GM21360 (cell line): ENCODE results near the gene OR10AD1.

Experiments used
- ATAC-seq: cut with Tn5 transposase; IDR thresholded peaks from one replicate; pipeline ENCODE4 v1.9.1; 2021; ENCODE audit warnings: mild to moderate bottlenecking, moderate library complexity; ENCODE audit not compliant: unreplicated experiment

Gene OR10AD1

DNA sequence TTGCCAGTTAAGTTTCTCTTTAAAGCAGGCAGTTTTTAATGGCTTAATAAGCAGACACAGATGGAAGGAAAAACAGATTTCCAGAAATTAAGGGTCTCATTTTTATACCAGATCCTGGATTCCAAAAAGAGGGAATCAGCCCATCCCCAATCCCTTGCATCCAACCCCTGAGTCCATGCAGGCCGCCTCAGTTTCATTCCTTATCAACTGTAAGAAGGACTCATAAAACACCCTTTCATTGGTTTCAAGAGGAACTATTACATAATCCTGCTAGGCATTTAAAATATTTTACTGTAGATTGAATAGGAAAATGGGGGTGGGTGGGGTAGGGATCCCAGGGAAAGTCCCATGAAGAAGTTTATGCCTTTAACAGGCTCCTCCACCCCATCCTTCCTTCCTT is 10.2 kb downstream of the OR10AD1 start:
- no peak for ATAC-seq

DNA sequence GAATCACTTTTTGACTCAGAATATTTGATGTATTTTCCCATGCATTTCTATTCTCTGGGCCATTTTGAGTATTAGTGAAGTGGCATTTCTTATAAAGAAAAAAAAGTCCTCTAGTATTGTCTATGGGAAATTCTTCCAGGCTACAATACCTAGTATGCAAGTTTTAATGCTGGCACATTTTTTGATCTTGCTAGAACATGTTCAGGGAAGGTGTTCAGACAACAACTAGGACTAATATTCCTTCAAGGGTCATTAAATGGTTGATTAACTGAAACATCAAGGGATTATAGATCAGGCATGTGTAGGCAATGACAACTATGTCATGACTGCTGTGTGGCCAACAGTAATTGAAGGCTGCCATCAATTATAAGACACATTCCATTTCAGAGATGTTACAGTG is 12.0 kb downstream of the OR10AD1 start:
- ATAC-seq: no peak

DNA sequence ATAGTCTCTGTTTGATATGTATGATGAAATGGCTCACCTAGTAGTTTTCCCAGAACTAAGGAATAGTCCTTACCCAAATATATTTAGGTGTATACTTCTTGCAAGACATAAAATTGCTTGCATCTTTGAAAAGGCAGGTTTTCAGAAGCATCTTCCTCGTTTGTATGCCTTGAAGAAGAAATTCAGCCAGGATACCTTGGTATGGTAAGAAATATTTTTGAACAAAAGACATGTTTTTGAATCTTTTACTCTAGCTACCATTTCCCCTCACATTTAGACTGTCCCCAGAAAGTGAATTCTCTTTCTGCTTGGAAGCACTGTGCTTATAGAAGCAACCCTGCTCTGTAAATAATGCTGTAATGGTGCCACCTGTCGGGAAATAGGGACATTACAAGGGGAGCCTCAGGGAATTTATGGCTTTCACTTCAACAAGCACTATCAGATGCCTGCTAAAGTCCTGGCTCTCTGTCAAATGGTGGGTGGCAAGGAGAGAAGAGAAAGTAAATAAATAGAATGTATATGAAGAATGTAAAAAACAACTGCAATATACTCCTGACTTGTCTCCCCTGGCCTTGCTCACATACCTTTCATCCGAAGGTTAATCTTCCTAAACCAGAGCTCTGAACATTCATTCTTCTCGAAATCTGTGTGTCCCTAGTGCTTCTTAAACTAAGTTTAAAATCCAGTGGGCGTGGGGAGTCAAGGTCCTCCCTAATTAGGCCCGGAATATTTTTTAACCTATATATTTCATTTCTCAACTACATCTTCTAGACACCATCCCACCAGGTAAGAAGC is 13.6 kb downstream of the OR10AD1 start:
- ATAC-seq: no peak

DNA sequence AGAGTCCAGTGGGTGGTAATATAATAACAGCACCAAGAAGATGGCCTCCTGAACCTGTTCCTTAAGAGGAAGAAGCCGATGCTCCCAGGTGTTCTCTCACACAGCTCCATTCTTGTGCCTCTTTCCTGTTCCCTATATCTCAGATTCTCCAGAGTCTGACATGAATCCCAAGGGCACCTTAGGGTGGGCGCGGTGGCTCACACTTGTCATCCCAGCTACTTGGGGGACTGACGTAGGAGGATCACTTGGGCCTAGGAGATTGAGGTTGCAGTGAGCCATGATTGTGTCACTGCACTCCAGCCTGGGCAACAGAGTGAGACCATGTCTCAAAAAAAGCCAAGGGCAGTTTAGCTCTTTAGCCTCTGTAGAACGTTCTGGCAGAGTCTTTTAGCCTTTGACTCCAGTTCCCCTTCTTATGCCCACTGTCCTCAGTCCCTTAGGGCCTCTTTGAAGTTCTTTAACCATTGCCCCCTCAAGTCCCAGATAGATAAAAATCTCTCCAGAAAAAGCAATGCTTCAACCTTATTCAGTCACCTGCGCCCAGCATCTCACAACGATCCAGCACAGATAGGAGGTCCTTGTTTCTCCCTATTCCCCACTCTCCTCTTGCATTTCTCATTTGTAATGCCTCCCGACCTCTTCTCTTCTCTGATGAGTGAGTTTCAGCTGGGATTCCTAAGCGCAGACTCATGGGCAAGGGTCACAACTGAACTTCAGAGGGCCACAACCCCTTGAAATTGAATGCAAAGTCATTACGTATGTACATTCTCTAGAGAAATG is 15.0 kb downstream of the OR10AD1 start:
- no peak for ATAC-seq

DNA sequence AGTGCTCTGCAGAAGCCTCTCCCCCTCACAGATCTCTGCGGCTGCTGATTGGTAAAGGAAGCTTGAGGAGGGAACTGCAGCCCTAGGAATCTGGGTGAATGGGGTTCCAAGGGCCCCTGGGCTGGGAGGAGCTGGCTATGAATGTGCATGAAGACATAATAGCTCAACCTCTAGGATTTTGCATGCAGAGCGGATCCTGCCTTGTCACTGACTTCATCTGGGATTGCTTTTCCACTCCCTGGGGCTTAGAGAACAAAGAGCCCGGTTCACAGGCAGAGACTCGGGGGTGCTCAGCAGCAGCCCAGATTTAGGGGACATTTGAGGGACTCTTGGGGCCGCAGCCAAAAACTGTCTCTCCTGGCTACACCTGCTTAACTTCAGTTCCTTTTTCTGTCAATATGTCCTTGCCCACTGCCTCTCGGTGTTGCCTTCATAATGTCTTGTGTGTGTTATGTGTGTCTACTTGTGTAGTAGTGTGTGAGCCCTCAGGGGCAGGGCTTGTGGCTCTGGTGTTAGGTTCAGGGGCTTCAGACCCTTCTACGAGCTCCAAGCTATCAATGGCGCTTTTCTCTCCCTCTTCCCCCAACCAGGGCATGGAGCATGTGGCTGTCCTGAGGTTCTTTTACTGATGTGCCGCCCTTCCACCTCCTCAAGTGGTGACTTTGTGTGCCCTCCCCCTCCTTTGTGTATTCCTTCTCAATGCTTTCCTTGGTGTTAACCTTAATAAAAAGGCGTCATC is 17.7 kb downstream of the OR10AD1 start:
- ATAC-seq: no peak

DNA sequence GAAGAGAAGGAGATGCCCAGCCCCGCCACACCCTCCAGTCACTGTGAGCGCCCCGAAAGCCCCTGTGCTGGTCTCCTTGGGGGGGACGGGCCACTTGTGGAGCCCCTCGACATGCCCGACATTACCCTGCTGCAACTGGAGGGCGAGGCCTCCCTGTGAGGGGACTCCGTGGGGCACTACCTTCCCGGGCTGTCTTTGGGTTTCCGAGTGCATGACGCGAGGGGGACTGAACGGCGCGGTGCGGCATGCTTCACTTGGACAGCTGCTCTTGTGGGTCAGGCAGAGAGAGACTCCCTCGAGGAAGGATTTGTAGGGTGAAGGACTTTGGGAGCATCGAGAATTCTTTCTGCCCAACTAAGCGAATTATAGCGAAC is 18.6 kb downstream of the OR10AD1 start:
- ATAC-seq: no peak

DNA sequence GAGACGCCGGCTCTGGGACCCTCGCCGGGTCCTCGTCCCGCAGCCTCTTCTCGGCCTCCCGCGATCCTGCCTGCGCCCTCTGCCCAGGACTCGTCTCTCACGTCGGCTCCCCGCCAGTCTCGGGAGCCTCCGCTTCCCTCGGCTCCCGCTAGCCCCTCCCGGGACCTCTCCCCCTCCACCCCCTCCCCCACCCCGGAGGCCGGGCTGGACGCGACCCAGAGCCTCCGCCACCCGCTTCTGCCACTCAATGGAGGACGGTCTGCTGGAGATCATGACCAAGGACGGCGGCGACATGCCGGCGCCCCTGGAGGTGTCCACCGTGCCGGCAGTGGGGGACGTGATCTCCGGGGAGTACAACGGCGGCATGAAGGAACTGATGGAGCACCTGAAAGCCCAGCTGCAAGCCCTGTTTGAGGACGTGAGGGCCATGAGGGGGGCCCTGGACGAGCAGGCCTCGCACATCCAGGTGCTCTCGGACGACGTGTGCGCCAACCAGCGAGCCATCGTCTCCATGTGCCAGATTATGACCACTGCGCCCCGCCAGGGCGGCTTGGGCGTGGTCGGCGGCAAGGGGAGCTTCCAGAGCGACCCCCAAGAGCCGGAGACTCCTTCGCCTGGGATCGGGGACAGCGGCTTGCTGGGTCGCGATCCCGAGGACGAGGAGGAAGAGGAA is 19.1 kb downstream of the OR10AD1 start:
- no peak for ATAC-seq

DNA sequence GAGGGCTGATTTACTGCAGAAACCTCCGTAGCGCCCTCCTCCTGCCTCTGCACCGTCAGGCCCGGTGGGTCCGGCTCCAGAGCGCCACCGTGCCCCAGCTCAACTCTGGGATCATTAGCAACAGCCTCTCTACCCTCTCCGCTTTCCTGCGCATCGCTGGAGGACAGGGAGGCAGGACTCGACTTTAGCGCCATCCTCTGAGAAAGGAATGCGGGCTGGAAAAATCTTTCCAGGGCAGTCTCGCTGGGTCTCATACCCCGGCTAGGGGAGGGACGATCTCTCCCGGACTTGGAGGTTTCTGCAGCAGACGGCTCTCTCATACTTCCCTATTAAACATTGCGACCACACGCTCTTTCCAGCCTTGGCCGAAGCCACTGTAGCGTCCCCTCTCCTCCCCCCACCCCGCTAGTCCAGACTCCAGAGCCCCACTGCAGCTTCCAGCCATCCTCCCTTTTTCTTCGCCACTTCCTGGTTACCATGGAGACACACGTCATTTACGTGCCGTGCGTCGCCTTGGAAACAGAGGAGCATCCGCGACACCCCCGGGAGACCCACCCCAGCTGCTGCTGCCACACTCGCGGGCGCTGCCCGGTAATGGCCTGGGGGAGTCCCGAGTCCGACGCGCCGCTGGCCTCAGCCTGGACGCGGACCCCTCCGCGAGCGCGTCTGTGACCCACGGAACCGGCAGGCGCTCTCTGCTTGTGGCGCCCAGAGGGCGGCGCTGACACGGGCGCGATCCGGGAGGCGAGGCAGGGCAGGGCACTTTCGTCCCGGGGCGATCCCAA is 19.8 kb downstream of the OR10AD1 start, which contains the start of gene CCDC184:
Gene CCDC184 (plus strand): TSS at position 554 of the 785 bp plus-strand sequence. CDS start 479 bp downstream, outside the sequence.
- peak; percentile 48 for ATAC-seq

DNA sequence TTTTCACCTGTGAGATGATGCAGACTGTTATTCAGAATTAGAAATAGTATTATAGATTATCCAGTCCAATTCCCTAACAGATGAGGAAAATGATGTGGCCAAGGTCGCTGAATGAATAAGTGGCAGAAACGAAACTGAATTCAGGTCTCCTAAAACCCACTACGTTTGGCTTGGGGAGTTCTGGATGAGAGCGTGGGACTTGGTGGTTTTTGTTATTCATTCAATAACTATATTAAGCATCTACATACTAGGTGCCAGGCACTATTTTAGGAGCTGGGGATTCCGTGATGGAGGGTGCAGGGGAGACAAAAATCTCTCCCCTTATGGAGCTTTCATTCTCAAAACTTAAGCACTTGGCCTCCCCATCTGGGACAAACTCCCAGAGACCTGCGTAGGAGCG is 20.5 kb downstream of the OR10AD1 start:
- ATAC-seq: no peak

DNA sequence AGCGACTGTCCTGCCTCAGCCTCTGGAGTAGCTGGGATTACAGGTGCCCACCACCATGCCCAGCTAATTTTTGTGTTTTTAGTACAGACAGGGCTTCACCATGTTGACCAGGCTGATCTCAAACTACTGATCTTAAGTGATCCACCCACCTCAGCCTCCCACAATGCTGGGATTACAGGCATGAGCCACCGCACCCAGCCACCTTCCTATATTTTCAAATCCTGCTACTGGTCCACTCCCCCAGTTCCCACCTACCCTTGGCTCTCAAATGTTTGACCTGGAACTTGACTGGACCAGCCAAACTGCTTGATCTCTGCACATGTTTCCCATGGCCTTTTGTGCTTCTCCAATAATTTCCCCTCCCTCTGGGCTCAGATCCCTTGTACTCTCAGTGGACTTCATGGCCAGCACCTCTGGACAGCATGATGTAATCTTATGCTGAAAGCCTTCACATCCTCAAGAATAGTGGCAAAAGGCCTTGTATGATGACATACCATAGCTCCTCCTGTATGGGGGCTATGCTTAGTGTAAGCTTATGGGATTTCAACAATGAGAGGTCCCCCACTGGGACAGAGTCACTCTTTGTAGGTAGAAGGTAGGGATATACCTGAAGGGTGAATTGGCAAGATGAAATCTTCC is 22.1 kb downstream of the OR10AD1 start:
- ATAC-seq: no peak

DNA sequence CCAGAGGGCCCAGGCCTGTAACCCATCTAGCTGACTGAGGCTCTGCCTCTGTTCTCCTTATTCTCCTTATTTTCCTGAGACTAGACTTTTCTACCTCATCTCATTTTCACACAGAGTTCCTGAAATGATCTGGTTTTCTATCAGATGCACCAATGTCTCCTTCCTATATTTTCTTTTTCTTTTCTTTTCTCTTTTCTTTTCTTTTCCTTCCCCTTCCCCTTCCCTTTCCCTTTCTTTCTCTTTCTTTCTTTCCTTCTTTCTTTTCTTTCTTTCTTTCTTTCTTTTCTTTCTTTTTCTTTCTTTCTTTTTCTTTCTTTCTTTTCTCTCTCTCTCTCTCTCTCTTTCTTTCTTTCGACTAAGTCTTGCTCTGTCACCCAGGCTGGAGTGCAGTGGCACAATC is 22.7 kb downstream of the OR10AD1 start:
- no peak for ATAC-seq

DNA sequence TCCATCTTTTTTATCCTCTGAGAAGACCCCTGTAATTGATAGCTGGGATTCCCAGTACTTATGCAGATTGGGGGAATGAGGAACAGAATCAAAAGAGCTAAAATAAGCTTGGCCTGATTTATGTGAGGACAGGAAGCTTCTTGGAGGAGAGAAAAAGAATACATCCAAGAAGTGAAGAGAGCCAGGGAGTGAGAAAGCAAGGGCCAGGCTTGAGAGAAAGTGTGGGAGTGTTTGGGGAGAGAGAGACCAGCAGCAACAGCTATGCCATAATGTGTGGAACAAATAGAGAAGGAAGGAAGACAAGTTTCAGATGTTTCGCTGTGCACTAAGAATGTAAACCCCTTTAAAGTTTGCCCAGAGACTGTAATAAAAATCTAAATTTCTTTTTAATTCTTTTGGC is 23.6 kb downstream of the OR10AD1 start:
- ATAC-seq: no peak

DNA sequence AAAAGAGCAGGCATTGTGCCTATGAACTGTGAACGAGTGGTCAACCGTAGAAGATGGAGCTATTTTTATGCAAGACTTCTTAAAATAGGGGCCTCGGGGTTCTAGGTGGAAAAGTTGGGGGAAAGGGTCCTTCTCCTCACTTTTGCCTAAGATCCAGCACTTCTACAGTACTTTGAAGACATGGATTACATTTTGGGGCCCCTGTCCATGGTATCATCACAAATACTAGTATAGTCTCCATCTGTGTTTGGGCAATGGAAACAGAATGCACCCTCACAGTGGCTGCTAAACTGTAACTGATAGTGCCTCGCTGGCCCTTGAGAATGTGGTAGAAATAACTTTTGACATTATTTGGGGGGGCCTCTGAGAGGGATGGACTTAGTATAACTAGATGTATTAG is 25.1 kb downstream of the OR10AD1 start:
- ATAC-seq: no peak

DNA sequence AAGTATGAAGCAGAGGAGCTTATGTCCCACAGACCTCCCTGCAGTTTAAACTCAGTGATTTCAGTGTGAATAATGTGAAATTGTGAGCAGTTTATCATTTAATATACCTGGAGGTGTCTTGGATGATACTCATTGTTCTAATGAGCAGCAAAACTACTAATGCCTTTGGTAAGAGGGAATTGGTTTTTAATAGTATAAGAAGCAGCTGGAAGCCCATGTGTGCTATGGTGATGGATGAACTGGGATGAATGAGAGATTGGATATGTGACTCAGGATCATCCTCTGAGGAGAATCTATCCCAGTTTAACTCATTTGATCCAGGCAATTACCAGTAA is 26.7 kb downstream of the OR10AD1 start:
- no peak for ATAC-seq

DNA sequence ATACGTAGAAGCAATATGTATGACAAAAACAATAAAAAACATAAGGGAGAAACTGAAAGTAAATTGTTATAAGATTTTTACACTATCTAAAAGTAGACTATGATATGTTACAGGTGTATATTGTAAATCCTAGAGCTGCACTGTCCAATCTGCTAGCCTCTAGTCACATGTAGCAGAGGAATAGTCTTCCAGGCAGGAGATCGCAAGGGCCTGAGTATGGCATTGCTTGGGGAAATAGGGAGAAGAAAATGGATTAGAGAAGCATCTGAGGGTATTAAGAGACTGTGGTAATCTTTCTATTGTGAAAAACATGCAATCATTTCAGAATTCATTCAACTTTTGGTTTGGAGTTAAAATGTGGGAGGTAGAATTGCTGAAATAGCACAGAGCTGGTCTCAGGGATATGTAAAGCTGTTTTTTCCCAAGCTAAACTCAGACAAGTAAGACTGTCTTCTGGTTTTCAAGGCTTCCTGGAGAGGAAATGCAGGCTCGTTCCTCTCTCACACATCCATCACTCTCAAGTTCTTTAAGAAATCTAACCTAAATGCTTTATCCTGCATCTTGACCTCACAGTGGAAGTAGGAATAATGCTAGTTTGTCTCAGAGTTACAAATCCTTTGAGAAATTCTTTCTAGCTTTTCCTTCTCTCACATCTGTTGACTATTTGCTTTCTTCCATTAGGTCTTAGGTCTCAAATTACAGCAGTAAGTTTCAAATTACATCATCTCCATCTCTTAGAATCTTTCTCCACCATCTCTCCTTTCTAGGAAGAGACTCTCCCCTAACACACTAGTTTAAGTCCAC is 27.3 kb downstream of the OR10AD1 start:
- ATAC-seq: no peak

DNA sequence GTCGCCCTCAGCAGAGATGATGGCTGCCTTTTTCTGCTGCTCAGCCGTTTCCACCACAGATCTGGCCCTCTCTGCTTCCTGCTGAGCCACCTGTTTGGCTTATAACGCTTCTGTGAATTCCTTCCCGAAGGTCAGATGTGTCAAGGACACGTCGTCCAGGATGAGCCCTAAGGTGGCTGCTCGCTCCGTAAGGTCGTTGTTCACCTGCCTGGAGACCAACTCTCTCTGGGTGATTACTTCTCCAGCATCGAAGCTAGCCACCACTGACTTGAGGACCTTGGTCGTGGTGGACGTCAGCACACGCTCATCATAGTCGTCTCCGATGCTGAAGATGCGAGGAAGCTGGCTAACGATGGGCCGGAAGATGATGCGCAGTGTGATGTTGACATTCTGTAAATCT is 34.1 kb downstream of the OR10AD1 start:
- ATAC-seq: no peak

DNA sequence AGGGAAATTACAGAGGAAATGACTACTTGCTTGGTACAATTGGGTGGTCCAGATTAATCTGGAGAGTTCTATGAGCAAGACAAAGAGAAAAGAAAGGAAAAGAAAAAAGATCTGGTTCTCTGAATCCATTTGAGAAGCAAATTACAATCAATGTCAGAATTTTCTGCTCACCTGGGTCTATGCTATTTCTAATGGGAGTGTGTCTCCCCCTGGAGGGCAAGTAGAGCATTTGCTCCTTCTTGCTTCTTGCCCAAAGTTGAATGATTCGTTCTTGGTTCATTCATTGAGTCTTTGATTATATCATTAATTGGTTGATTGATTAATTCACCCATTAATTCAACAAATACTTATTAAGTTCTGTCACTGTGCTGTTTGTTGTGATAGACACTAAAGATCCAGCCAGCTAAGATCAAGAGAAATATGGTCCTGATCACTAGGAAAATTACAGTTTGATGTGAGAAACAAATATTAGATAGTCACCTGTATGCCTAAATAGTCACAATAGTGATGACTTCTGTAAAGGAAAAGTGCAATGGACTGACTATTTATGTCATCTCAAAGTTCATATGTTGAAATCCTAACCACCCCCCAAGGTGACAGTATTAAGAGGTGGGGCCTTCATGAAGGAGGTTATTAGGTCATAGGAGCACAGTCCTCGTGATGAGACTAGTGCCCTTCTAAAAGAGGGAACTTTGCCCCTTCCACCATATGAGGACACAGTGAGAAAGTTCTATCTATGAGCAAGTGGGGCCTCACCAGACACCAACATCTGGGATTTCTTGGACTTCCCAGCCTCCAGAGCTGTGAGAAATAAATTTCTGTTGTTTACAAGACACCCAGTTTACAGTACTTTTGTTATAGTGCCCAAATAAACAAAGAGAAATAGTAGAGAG is 37.8 kb downstream of the OR10AD1 start:
- no peak for ATAC-seq

DNA sequence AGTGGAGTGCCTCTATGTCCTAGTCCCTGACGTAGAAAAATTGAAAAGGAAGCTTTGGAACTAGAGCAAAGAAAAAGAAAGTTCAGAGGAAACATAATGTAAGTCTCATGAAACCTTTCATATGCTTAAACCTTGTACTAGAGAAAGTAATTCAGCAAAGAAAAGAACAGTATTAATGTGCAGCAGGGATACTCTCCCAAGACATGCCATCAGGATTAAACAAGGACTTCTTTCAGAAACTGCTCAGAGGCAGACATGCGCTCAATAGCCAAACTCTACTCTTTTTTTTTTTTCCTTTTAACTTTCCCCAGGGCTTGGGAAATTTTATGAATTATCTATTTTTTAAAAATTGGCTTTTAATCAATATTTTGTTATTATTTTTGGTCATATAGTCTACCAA is 38.6 kb downstream of the OR10AD1 start:
- ATAC-seq: no peak
